Suprapubic skin (tissue), 4 donors: ENCODE measurements around the gene GUCA2A. TPM values are rescaled to one million over a fixed set of nuclear protein-coding genes. Genes with fewer than 3 reads are reported as not detected.

Source experiments
- DNase-seq, 2 donors: peaks; one replicate each; pipeline ENCODE4 v3.0.0-alpha.2; 2019; ENCODE audit warnings: low spot score in 2 of 2
- H3K27ac ChIP-seq: fragments of 200-600 bp; sonication (generic); one replicate; pipeline ENCODE4 v1.5.1; 2019
- H3K27me3 ChIP-seq: fragments of 200-600 bp; sonication (generic); one replicate; pipeline ENCODE4 v1.5.1; 2019
- H3K36me3 ChIP-seq: fragments of 200-600 bp; sonication (generic); one replicate; pipeline ENCODE4 v1.5.1; 2019
- H3K4me1 ChIP-seq: fragments of 200-600 bp; sonication (generic); one replicate; pipeline ENCODE4 v1.5.1; 2019
- H3K4me3 ChIP-seq: fragments of 200-600 bp; sonication (generic); one replicate; pipeline ENCODE4 v1.5.1; 2019; ENCODE audit warnings: mild to moderate bottlenecking
- H3K9me3 ChIP-seq: fragments of 200-600 bp; sonication (generic); one replicate; pipeline ENCODE4 v1.5.1; 2019
- EP300 ChIP-seq: sonication (generic); formaldehyde crosslinking; IDR thresholded peaks from one replicate; pipeline ENCODE4 v1.6.1; 2017; ENCODE audit warnings: antibody characterized with exemption
- POLR2A ChIP-seq, 2 donors: fragments of 450-650 bp; IDR thresholded peaks; one replicate each; pipeline ENCODE4 v1.6.1; 2017; ENCODE audit warnings: antibody characterized with exemption in 2 of 2, mild to moderate bottlenecking in 2 of 2, moderate library complexity in 2 of 2
- POLR2AphosphoS5 ChIP-seq, 3 donors: sonication (generic); formaldehyde crosslinking; IDR thresholded peaks; one replicate each; pipeline ENCODE4 v1.6.1; 2017; ENCODE audit warnings: antibody characterized with exemption in 3 of 3
- WGBS: methylation state at CpG from one replicate; pipeline ENCODE4 v1.1.5; 2018; 5-methylcytosine and 5-hydroxymethylcytosine counted together
- total RNA-seq, 4 donors: library from RNA; depleted of rRNA; stranded (reverse); fragments of >200 nt; gene quantifications; one replicate each; pipeline ENCODE4 v1.1.0, GENCODE V29; 2016
- TF ChIP-seq, protein P1 (sequence below), 2 donors: fragments of 200-600 bp in 1 of 2; fragments of 450-650 bp in 1 of 2; sonication (generic) in 1 of 2; IDR thresholded peaks; one replicate each; pipeline ENCODE4 v1.5.1; 2016 to 2019; ENCODE audit warnings: antibody characterized with exemption in 2 of 2, mild to moderate bottlenecking in 1 of 2, moderate library complexity in 1 of 2

The GUCA2A gene
- total RNA-seq, 4 donors from 2014 or later, result 1.4 TPM; not detected in 3

DNA sequence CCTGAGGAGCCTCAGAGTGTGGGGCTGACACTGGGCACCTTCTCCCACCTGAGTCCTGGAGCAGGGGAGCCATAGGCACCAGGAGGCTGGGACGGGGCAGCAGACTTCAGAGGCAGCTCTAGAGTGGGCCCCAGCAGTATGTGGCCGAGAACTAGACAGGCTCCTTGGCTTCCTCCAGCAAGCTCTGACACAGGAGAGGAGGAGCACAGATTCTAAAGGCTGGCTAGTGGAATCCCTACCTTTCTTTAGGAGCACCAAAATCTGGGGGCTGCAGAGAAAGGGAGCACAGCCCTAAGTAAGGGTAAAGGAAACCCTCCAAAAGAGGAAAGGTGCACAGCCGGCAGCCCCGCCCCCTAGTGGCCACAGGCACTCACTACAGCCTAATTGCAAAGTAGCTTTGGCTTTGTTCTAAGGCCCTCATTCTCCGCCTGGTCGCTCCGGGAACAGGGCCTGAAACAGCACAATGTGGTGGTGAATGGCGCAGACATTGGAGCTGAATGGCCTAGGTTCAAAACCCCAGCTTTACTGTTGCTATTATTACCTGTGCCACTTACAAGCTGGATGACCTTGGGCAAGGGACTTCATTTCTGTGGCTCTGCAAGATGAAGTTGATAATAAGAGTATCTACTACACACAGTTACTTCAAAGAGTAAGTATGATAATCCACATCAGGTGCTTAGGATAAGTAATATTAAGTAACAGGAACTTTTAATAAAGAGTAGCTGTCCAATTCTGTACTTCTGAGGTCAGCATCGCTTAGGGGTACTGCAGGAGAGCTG lies 8.8 kb upstream of the GUCA2A start:
- TF ChIP-seq POLR2AphosphoS5 (IDR thresholded peaks at IDR 0.05), result no peak
- TF ChIP-seq, protein P1, sequence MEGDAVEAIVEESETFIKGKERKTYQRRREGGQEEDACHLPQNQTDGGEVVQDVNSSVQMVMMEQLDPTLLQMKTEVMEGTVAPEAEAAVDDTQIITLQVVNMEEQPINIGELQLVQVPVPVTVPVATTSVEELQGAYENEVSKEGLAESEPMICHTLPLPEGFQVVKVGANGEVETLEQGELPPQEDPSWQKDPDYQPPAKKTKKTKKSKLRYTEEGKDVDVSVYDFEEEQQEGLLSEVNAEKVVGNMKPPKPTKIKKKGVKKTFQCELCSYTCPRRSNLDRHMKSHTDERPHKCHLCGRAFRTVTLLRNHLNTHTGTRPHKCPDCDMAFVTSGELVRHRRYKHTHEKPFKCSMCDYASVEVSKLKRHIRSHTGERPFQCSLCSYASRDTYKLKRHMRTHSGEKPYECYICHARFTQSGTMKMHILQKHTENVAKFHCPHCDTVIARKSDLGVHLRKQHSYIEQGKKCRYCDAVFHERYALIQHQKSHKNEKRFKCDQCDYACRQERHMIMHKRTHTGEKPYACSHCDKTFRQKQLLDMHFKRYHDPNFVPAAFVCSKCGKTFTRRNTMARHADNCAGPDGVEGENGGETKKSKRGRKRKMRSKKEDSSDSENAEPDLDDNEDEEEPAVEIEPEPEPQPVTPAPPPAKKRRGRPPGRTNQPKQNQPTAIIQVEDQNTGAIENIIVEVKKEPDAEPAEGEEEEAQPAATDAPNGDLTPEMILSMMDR (IDR thresholded peaks at IDR 0.05), result peak; percentile 91 to 93
- Histone ChIP-seq H3K36me3 (no peaks in the 10 kb centered on the region), H3K27me3 (no peaks in the 10 kb centered on the region), H3K9me3 (no peaks in the 10 kb centered on the region), H3K4me1 (peaks cover 72% of the 10 kb centered on the region), H3K4me3 (peak overlapping the region; percentile 22), H3K27ac (peak overlapping the region; percentile 91)
- WGBS, result 36% methylated on average over 6 of the region's 9 CpGs
- no peak for DNase-seq

DNA sequence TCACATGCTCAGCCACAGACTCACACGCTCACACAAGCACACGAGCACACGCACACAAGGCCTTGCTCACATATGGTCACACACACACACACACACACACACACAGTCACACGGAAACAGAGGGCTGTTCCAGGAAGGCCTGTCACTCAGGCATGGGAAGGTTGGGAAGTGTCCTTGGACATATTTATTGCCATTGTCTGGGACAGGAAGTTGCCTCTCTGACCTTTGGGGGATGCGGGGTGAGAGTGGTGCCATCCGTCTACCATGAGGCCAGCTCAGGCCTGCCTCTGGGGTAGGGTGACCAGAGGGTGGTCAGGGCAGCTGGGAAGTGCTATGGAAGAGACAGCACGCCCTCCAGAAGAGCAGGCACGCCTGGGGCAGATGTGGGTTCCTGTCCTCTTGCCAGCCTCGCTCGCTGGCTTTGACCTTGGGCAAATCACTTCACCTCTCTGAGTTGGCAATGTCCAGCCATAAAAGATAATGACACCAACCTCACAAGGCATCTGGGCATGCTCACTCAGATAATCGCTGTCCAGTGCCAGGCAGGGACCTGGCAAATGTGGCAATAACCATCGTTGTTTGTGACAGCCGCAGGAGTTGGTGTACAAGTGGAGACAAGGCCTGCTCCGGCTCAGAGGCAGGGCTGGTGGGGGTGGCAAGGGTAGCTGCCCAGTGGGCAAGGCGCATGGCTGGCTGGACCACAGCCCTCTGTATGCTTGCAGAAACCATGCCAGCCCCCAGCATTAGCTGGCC lies 8.0 kb upstream of the GUCA2A start:
- Histone ChIP-seq H3K27me3 (no peaks in the 10 kb centered on the region), H3K4me3 (no peak overlapping the region), H3K36me3 (no peaks in the 10 kb centered on the region), H3K27ac (peak overlapping the region; percentile 91), H3K4me1 (peaks cover 72% of the 10 kb centered on the region), H3K9me3 (no peaks in the 10 kb centered on the region)
- WGBS, result 31% methylated on average over 12 of the region's 15 CpGs
- no peak for DNase-seq
- TF ChIP-seq EP300, result no peak
- TF ChIP-seq POLR2A (IDR thresholded peaks at IDR 0.05), result no peak
- TF ChIP-seq, protein P1 (IDR thresholded peaks at IDR 0.05), result no peak
- TF ChIP-seq POLR2AphosphoS5 (IDR thresholded peaks at IDR 0.05), result no peak

DNA sequence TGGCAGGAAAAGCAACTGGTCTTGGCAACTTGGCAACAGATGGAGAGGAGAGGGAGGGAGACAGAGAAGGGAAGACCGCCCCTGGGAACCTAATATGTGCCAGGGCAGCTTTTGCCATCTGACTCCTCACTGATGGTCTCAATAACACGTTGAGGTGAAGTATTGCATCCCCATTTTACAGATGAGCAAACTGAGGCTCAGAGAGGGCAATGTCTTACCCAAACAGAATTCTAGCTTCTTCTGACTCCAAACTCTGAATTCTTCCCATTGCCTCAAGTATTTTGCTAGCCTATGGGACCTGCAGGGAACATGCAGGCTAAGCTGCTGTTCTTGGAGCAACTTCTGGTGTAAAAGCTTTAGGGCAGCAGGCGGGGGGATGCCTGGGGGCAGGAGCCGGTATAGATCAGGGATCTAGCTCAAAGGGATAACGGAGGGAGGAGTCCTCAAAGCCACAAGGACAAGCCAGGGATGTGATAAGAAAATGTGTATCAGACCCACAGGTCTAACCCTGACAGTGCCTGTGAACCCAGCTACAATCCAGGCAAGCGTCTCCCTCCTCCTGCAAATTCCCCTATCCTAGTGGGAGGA lies 7.2 kb upstream of the GUCA2A start:
- no peaks in the 10 kb centered on the region for H3K27me3 ChIP-seq
- 56% methylated on average over 6 of the region's 6 CpGs for WGBS
- H3K36me3 ChIP-seq, result no peaks in the 10 kb centered on the region
- H3K27ac ChIP-seq, result peak overlapping the region; percentile 91
- H3K4me1 ChIP-seq, result peaks cover 64% of the 10 kb centered on the region
- no peak for DNase-seq
- H3K4me3 ChIP-seq, result no peak overlapping the region
- TF ChIP-seq EP300 (no peak), POLR2A (IDR thresholded peaks at IDR 0.05) (no peak), POLR2AphosphoS5 (IDR thresholded peaks at IDR 0.05) (no peak)
- TF ChIP-seq, protein P1 (IDR thresholded peaks at IDR 0.05), result no peak
- no peaks in the 10 kb centered on the region for H3K9me3 ChIP-seq

DNA sequence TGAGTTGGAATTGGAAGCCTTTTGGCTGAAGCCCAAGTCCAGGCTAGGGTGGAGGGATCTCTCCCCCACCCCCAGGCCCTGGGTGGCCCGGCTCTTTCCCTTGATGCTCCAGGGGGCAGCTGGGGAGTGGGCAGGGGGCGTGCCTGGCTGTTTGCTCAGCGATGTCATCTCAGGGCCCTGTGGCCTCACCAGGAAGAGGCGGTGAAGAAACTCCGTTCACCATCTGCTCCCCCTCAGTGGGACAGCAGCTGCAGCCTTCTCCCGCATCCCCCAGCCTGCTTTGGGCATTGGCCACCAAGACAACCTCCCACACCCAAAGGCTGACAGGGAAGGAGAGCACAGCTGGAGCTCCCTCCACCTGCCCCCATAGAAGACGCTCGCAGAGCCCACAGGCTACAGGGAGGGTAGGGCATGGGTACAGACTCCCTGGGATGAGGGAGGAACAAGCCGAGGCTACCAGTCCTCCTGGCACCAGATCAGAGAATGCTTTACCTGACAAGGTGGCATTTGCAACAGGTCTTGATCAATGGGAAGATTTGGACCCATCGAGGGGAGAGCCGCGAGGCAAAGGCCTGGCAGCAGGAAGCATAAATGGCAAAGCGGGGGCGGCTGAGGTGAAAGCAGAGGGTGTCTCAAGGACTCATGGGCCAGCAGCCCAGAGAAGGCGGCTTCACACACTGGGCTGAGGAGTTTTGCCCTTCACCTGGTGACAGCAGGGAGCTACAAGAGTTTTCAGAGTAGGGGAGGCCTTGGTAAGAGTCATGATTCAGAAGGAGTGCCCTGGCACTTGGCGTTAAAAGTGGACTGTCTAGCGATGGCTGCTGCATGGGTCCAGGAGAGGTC lies 6.5 kb upstream of the GUCA2A start:
- H3K9me3 ChIP-seq, result no peaks in the 10 kb centered on the region
- WGBS, result 62% methylated on average over 11 of the region's 17 CpGs
- H3K27me3 ChIP-seq, result no peaks in the 10 kb centered on the region
- H3K4me3 ChIP-seq, result no peak overlapping the region
- no peak for DNase-seq
- TF ChIP-seq, protein P1 (IDR thresholded peaks at IDR 0.05), result no peak
- TF ChIP-seq EP300 (no peak), POLR2AphosphoS5 (IDR thresholded peaks at IDR 0.05) (no peak), POLR2A (IDR thresholded peaks at IDR 0.05) (no peak)
- no peaks in the 10 kb centered on the region for H3K36me3 ChIP-seq
- peaks cover 64% of the 10 kb centered on the region for H3K4me1 ChIP-seq
- no peak overlapping the region for H3K27ac ChIP-seq
